ENCODE data around the gene CAP2. TPM values are rescaled to one million over a fixed set of nuclear protein-coding genes. Genes with fewer than 3 reads are reported as not detected.

Gene CAP2
- total and polyA plus RNA-seq, 8 donors, result 2.7 to 4.0 (median 3.5) TPM

GRCh38 chr6:17388365-17388764 is 5.0 kb upstream of the CAP2 start:
- H3K27me3 ChIP-seq, result no peaks in the 10 kb centered on the region
- intact Hi-C loops (cut with DNase I), result no loop called here
- 71 to 90% methylated on average over 3 of the region's 3 CpGs for WGBS, 2 donors
- H3K9me3 ChIP-seq, result no peaks in the 10 kb centered on the region
- no peak for DNase-seq
- no peaks in the 10 kb centered on the region for H3K36me3 ChIP-seq
- H3K4me1 ChIP-seq, result peaks cover 0 to 4% (median 0%) of the 10 kb centered on the region in 3 donors
- H3K4me3 ChIP-seq, result no peak overlapping the region
- no peak for FAIRE-seq
- no peak for ATAC-seq
- H3K27ac ChIP-seq, result no peak overlapping the region
- no peak for TF ChIP-seq CTCF (IDR thresholded peaks at IDR 0.05)

DNA sequence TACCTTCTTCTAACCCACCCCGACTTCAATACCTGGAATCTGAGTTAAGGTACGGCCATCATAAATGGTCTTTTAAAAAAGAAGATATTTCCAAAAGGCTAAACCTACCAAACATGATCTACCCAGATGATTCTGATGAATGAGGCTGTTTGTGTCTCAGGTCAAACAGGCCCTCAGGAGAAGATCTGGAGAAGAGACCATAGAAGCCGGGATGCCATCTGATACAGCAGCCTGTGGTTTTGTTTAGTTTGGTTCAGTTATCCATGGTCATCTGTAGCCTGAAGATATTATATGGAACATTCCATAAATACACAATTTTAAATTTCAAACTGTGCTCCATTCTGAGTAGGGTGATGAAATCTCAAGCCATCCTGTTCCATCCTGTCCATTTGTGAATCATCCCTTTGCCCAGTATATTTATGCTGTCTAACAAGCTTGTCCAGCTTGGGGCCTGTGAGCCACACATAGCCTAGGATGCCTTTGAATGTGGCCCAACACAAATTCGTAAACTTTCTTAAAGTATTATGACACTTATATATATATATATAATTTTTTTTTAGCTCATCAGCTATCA is 4.0 kb upstream of the CAP2 start:
- ATAC-seq (no peak), DNase-seq (no peak), FAIRE-seq (no peak)
- WGBS, 2 donors, result 87 to 93% methylated on average over 4 of the region's 4 CpGs
- Histone ChIP-seq H3K4me3 (no peak overlapping the region), H3K27me3 (no peaks in the 10 kb centered on the region), H3K27ac (no peak overlapping the region), H3K36me3 (no peaks in the 10 kb centered on the region), H3K9me3 (no peaks in the 10 kb centered on the region), H3K4me1 (peaks cover 0 to 5% (median 0%) of the 10 kb centered on the region in 3 donors)
- intact Hi-C loops (cut with DNase I), result no loop called here
- TF ChIP-seq CTCF (IDR thresholded peaks at IDR 0.05), result no peak

- 94 to 100% methylated on average over 3 of the region's 3 CpGs for WGBS, 2 donors
- H3K36me3 ChIP-seq, result no peaks in the 10 kb centered on the region
- DNase-seq, result no peak
- H3K9me3 ChIP-seq, result no peaks in the 10 kb centered on the region
- no peak overlapping the region for H3K27ac ChIP-seq
- FAIRE-seq, result no peak
- H3K27me3 ChIP-seq, result no peaks in the 10 kb centered on the region
- H3K4me3 ChIP-seq, result no peak overlapping the region
- TF ChIP-seq CTCF (IDR thresholded peaks at IDR 0.05), result no peak
- no peak for ATAC-seq
- H3K4me1 ChIP-seq, result peaks cover 0 to 15% (median 2%) of the 10 kb centered on the region in 3 donors
- intact Hi-C loops (cut with DNase I), result no loop called here
Measured at GRCh38 chr6:17390276-17390675, 3.1 kb upstream of the CAP2 start.

DNA sequence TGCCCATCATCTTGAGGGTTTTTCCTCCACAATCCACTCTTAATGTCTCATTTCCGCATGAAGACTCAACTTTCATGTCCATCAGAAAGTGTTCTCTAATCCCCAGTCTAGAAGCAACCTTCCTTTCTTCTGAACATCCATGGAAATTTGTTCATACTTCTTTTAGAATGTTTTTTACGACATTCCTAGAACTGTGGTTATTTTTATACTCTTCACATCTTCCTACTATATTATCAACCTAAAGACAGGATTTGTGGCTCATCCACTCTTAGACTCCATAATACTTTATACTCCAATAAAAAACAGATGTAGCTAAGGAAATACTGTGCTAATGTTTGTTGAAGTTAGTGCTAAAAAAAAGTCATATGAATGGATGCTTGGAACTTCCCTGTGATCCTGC is 1.4 kb upstream of the CAP2 start:
- Histone ChIP-seq H3K4me3 (no peak overlapping the region), H3K9me3 (no peaks in the 10 kb centered on the region), H3K27me3 (no peaks in the 10 kb centered on the region), H3K4me1 (peaks cover 0 to 16% (median 6%) of the 10 kb centered on the region in 3 donors), H3K36me3 (no peaks in the 10 kb centered on the region), H3K27ac (no peak overlapping the region)
- FAIRE-seq (no peak), ATAC-seq (no peak), DNase-seq (no peak)
- no peak for TF ChIP-seq CTCF (IDR thresholded peaks at IDR 0.05)
- WGBS, 2 donors, result 96 to 97% methylated on average over 2 of the region's 2 CpGs
- intact Hi-C loops (cut with DNase I), result no loop called here

DNA sequence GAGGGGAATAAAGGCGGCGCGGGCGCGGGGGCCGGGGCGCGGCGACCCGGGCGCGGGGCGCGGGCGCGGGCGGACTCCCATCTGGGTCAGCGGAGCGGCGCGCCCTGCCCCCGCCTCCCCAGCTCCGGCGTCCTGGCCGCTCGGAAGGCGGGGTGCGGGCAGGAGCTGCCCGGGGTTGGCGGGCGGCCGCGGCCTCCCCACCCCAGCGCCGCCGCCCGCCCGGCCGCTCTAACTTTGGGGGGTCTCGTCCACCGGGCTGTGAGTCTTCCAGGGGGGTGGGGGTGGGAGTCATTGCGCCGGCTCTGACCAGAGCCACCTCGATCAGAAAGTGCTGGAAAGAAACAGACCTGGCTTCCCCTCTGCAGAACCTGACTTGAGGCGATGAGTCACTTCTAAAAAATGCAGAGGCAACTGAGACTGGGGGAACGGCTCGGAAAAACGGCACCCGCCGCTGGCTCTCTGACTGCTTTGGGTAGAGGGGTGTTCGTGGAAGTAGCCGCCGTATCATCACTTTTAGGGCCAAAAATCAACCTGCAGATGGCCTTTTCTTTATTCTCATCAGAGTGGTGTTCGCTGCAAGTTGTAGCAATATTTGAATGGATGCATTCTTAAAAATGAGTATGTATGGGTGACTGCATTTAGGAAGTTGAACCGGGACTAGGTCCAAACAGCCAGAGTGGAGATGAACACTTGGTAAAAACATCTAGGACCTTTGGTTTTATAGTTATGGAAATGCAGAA is 667 bp downstream of the CAP2 start:
- Histone ChIP-seq H3K4me3 (peak overlapping the region; percentile 37 to 62 (median 48)), H3K27ac (peak overlapping the region; percentile 49 to 84 (median 72)), H3K4me1 (peaks cover 0 to 18% (median 6%) of the 10 kb centered on the region in 3 donors), H3K36me3 (no peaks in the 10 kb centered on the region), H3K9me3 (no peaks in the 10 kb centered on the region), H3K27me3 (no peaks in the 10 kb centered on the region)
- FAIRE-seq (no peak), DNase-seq (peak in 5 of 6 donors; percentile 55 to 77 (median 64)), ATAC-seq (peak; percentile 80 to 85 (median 84))
- 1% methylated on average over 22 to 55 of the region's 55 CpGs for WGBS, 2 donors
- intact Hi-C loops (cut with DNase I), result no loop called here
- TF ChIP-seq CTCF (IDR thresholded peaks at IDR 0.05), result no peak
